Measurements from ENCODE around the gene VPS13D.

- TF ChIP-seq POLR2A (IDR thresholded peaks at IDR 0.05; ENCODE audit: low read length) (no peak), GATA1 (IDR thresholded peaks at IDR 0.05; ENCODE audit: low read depth, low read length) (no peak)
Observed at GRCh38 chr1:12341667-12342066, 111.8 kb downstream of the VPS13D start.

Measured in erythroblast (primary cell).